GM23338 (cell line): Measurements from ENCODE around the gene SIM1.

Source experiments
- CREB1 ChIP-seq: fragments of 250-450 bp; sonication (Bioruptor Pico); IDR thresholded peaks from 2 replicates; pipeline ENCODE4 v1.5.0; 2020; ENCODE audit warnings: low read depth, mild to moderate bottlenecking, moderate library complexity
- CTCF ChIP-seq, 2 experiments: fragments of 200-600 bp in 1 of 2; sonication (generic) in 1 of 2; conservative IDR thresholded peaks; 2 replicates each; pipeline versions ENCODE4 v1.5.1 to v1.6.1; 2016 to 2017; ENCODE audit warnings: antibody characterized with exemption in 2 of 2, low read depth in 2 of 2, mild to moderate bottlenecking in 2 of 2, moderate library complexity in 1 of 2
- ETS1 ChIP-seq: IDR thresholded peaks from 2 replicates; pipeline ENCODE4 v1.6.1; 2016; ENCODE audit warnings: antibody characterized with exemption
- EZH2 ChIP-seq: fragments of 200-600 bp; sonication (generic); IDR thresholded peaks from one replicate; pipeline ENCODE4 v1.8.0; 2017; ENCODE audit warnings: antibody characterized with exemption, mild to moderate bottlenecking, low read depth; ENCODE audit not compliant: unreplicated experiment
- EZH2phosphoT487 ChIP-seq: fragments of 200-600 bp; sonication (generic); IDR thresholded peaks from one replicate; pipeline ENCODE4 v1.8.1; 2018; ENCODE audit warnings: antibody characterized with exemption; ENCODE audit not compliant: unreplicated experiment
- JUNB ChIP-seq: IDR thresholded peaks from one replicate; pipeline ENCODE4 v1.6.1; 2016; ENCODE audit warnings: antibody characterized with exemption; ENCODE audit not compliant: unreplicated experiment
- NANOG ChIP-seq: IDR thresholded peaks from 2 replicates; pipeline ENCODE4 v1.6.1; 2016; ENCODE audit warnings: antibody characterized with exemption, borderline replicate concordance
- POLR2AphosphoS5 ChIP-seq: IDR thresholded peaks from 2 replicates; pipeline ENCODE4 v1.6.1; 2016; ENCODE audit warnings: antibody characterized with exemption, low read depth
- REST ChIP-seq: IDR thresholded peaks from one replicate; pipeline ENCODE4 v1.6.1; 2018; ENCODE audit warnings: antibody characterized with exemption; ENCODE audit not compliant: unreplicated experiment
- STAT1 ChIP-seq: IDR thresholded peaks from one replicate; pipeline ENCODE4 v1.6.1; 2016; ENCODE audit warnings: antibody characterized with exemption; ENCODE audit not compliant: unreplicated experiment
- ZNF114 ChIP-seq: fragments of 250-450 bp; sonication (Bioruptor Pico); IDR thresholded peaks from 2 replicates; pipeline ENCODE4 v1.5.0; 2020; ENCODE audit warnings: mild to moderate bottlenecking, moderate library complexity
- ZNF331 ChIP-seq: fragments of 250-450 bp; sonication (Bioruptor Pico); IDR thresholded peaks from 2 replicates; pipeline ENCODE4 v1.5.0; 2020; ENCODE audit warnings: low read depth, mild to moderate bottlenecking, moderate library complexity
- ZNF462 ChIP-seq: fragments of 250-450 bp; sonication (Bioruptor Pico); IDR thresholded peaks from 2 replicates; pipeline ENCODE4 v1.5.0; 2020; ENCODE audit warnings: mild to moderate bottlenecking, moderate library complexity

- TF ChIP-seq CTCF (conservative IDR thresholded peaks at IDR 0.05; ENCODE audit: low read depth in 2 of 2) = no peak
- no peak for TF ChIP-seq REST
- no peak for TF ChIP-seq ZNF114 (CRISPR knock-in tag)
- no peak for TF ChIP-seq STAT1
- TF ChIP-seq CREB1 = no peak
- no peak for TF ChIP-seq JUNB
- no peak for TF ChIP-seq POLR2AphosphoS5
- no peak for TF ChIP-seq NANOG
- peak; percentile 60 for TF ChIP-seq EZH2
- peak; percentile 1 for TF ChIP-seq EZH2phosphoT487
- TF ChIP-seq ZNF462 (CRISPR knock-in tag) = no peak
- no peak for TF ChIP-seq ZNF331 (CRISPR knock-in tag)
- TF ChIP-seq ETS1 = no peak
Observed at GRCh38 chr6:100466410-100467128, 1.8 kb upstream of the SIM1 start.
